Caco-2 (cell line): ENCODE results near the gene ALG12. TPM values are rescaled to one million over a fixed set of nuclear protein-coding genes. Genes with fewer than 3 reads are reported as not detected.

Source experiments
- BruUV-seq: library from RNA; stranded (reverse); fragments of 400-500 nt; replicated peaks from 2 replicates; lab custom pipeline; 2021; lab: Mats Ljungman, UMichigan
- CTCF ChIA-PET: fragments of 300-600 bp; sonication (Branson Sonifier 250); formaldehyde crosslinking; loops from one replicate; lab custom pipeline; 2022; ENCODE audit warnings: antibody characterized with exemption; lab: Charles Lee
- POLR2A ChIA-PET: fragments of 300-600 bp; sonication (Branson Sonifier 250); formaldehyde crosslinking; loops from one replicate; lab custom pipeline; 2022; ENCODE audit warnings: antibody characterized with exemption; lab: Charles Lee
- DNase-seq, 2 experiments: peaks; one replicate each; pipeline versions ENCODE4 v3.0.0 to v3.0.0-alpha.2; 2020 to 2022
- H3K27me3 ChIP-seq: replicated peaks from 2 replicates; pipeline ENCODE4 v1.6.0; 2011; ENCODE audit warnings: low read length; ENCODE audit not compliant: control insufficient read depth, insufficient read depth
- H3K36me3 ChIP-seq: 2 replicates; pipeline ENCODE4 v1.5.1; 2011; ENCODE audit warnings: low read length; ENCODE audit not compliant: control insufficient read depth, insufficient read depth
- H3K4me1 ChIP-seq: fragments of 250-450 bp; sonication (Bioruptor Pico); 2 replicates; pipeline ENCODE4 v1.5.1; 2020; ENCODE audit warnings: mild to moderate bottlenecking
- H3K4me3 ChIP-seq: 2 replicates; pipeline ENCODE4 v1.5.1; 2011; ENCODE audit warnings: low read depth, mild to moderate bottlenecking, control low read depth, low read length
- H3K9me3 ChIP-seq: fragments of 250-450 bp; sonication (Bioruptor Pico); 2 replicates; pipeline ENCODE4 v1.5.1; 2020; ENCODE audit warnings: mild to moderate bottlenecking, moderate library complexity
- H3K27ac Mint-ChIP-seq: one replicate; pipeline ENCODE4 v1.8.0; 2022; ENCODE audit warnings: mixed read lengths; ENCODE audit not compliant: unreplicated experiment
- H3K27me3 Mint-ChIP-seq: one replicate; pipeline ENCODE4 v1.8.0; 2022; ENCODE audit warnings: mixed read lengths; ENCODE audit not compliant: insufficient read depth, unreplicated experiment
- H3K36me3 Mint-ChIP-seq: one replicate; pipeline ENCODE4 v1.8.0; 2022; ENCODE audit warnings: mild to moderate bottlenecking, mixed read lengths; ENCODE audit not compliant: insufficient read depth, unreplicated experiment
- H3K4me1 Mint-ChIP-seq: one replicate; pipeline ENCODE4 v1.8.0; 2022; ENCODE audit warnings: low read depth, mixed read lengths; ENCODE audit not compliant: unreplicated experiment
- H3K4me3 Mint-ChIP-seq: one replicate; pipeline ENCODE4 v1.8.0; 2022; ENCODE audit warnings: mild to moderate bottlenecking, moderate library complexity, mixed read lengths; ENCODE audit not compliant: unreplicated experiment
- H3K9me3 Mint-ChIP-seq: one replicate; pipeline ENCODE4 v1.8.0; 2022; ENCODE audit warnings: mixed read lengths; ENCODE audit not compliant: unreplicated experiment
- intact Hi-C: fragments of 100-400 bp; cut with micrococcal nuclease; formaldehyde crosslinking; loops from one replicate; pipeline ENCODE4 v1.10.0; 2022; ENCODE audit not compliant: unreplicated experiment
- total RNA-seq: library from RNA; stranded (reverse); gene quantifications from 2 replicates; pipeline ENCODE4 v1.2.3, GENCODE V29; 2022
- TF ChIP-seq, protein P1 (sequence below), 2 experiments: fragments of 200-600 bp in 1 of 2; IDR thresholded peaks; 1 replicate in 1 of 2; 2 replicates in 1 of 2; pipeline versions ENCODE4 v1.5.1 to v1.8.0; 2011 to 2022; ENCODE audit warnings: antibody characterized with exemption in 1 of 2, control low read depth in 1 of 2, inconsistent platforms in 1 of 2, low read depth in 1 of 2, low read length in 1 of 2, mild to moderate bottlenecking in 1 of 2, moderate library complexity in 1 of 2; ENCODE audit not compliant: insufficient read depth in 1 of 2, severe bottlenecking in 1 of 2, unreplicated experiment in 1 of 2

Gene ALG12
- total RNA-seq, 1 experiment from 2014 or later: 35.7 TPM

DNA sequence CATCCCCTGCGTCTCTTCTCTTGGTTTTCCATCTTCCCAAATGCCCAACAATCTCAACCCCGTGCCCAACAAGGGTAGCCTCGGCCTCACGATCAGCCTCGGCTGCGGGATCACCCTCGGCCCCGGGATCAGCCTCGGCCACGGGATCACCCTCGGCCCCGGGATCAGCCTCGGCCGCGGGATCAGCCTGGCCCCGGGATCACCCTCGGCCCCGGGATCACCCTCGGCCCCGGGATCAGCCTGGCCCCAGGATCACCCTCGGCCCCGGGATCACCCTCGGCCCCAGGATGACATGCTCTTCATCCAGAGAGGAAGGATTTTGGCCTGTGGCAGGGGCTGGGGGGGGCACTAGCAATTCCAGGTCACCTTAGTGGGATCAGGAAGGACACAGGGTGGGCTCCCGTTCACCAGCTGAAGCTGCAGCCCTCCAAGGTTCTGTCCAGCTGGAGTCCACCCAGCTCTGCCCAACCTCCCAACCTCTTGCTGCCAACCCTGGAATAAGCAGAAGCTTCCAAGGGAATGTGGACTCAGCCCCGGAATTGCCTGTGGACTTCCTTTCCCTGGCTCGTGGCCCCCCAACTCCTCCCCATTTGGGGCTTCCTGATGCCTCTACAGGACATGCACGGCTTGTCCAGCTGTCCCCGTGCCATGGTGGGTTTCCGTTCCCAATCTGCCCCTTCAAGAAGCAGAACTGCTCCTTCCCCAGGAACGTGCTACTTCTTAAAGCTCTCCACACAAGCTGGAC, 6.2 kb downstream of the ALG12 start:
- H3K27me3 Mint-ChIP-seq: no peaks in the 10 kb centered on the region
- no peaks in the 10 kb centered on the region for H3K9me3 ChIP-seq
- H3K36me3 ChIP-seq: peaks cover 1% of the 10 kb centered on the region; the same call in 1 of the 2 replicates
- no TSS peak for BruUV-seq
- H3K4me1 ChIP-seq: peaks cover 2% of the 10 kb centered on the region; the same call in 1 of the 2 replicates
- no peaks in the 10 kb centered on the region for H3K4me1 Mint-ChIP-seq
- no peak for DNase-seq
- no peak overlapping the region for H3K4me3 ChIP-seq
- H3K27ac Mint-ChIP-seq: no peak overlapping the region
- TF ChIP-seq, protein P1, sequence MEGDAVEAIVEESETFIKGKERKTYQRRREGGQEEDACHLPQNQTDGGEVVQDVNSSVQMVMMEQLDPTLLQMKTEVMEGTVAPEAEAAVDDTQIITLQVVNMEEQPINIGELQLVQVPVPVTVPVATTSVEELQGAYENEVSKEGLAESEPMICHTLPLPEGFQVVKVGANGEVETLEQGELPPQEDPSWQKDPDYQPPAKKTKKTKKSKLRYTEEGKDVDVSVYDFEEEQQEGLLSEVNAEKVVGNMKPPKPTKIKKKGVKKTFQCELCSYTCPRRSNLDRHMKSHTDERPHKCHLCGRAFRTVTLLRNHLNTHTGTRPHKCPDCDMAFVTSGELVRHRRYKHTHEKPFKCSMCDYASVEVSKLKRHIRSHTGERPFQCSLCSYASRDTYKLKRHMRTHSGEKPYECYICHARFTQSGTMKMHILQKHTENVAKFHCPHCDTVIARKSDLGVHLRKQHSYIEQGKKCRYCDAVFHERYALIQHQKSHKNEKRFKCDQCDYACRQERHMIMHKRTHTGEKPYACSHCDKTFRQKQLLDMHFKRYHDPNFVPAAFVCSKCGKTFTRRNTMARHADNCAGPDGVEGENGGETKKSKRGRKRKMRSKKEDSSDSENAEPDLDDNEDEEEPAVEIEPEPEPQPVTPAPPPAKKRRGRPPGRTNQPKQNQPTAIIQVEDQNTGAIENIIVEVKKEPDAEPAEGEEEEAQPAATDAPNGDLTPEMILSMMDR (IDR thresholded peaks at IDR 0.05; ENCODE audit: insufficient read depth in 1 of 2, low read depth in 1 of 2, low read length in 1 of 2, severe bottlenecking in 1 of 2, unreplicated experiment in 1 of 2): no peak
- no peaks in the 10 kb centered on the region for H3K27me3 ChIP-seq
- no peak overlapping the region for H3K4me3 Mint-ChIP-seq
- ChIA-PET CTCF (no interaction called here), POLR2A (no interaction called here)
- intact Hi-C loops: no loop called here
- H3K36me3 Mint-ChIP-seq: peaks cover 27% of the 10 kb centered on the region
- no peaks in the 10 kb centered on the region for H3K9me3 Mint-ChIP-seq

DNA sequence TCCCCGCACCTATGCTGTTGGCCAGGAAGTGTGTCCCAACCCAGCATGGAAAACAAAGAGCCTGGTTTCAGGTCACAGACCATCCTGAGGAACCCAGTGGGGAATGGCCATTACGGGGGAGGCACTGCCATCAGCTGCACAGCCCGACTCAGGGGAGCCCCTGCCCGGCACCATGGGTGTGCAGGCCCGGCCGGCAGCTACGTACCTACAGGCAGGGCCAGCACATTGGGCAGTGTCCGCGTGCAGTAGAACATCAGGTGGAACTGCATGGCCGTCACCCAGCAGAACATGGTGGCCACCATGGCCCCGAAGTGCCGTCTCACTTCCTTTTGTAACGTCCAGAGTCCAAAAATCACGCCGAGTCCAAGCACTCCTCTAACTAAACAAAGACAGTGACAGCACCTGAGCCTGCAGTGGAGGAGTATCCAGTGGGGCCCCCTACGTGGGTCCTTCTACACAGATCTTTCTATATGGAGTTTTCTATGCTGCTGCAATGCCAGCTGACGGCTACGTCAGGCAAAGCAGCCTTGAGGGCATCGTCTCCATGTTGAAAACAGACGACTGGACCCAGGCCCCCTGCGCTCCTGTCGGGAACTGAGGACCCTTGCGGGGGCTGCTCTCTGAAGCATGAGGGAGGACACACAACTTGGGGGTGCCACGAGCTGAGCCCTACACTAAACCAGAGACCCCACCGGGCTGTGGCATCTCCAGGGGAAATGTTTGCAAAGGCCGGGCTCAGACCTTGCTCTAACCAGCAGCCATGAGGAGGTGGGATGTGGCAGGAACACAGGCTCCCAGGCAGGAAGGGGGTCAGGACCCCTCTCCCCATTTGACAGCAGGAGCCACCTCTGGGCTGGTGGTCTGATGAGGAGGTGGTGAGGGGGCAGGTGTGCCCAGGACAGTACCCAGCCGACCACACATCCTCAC, 7.7 kb downstream of the ALG12 start:
- intact Hi-C loops: no loop called here
- no peak overlapping the region for H3K4me3 ChIP-seq
- ChIA-PET POLR2A (no interaction called here), CTCF (interaction anchor here (0.9 kb wide), 1 partner anchor 120 kb away, joined by 3 read pairs; no protein-coding TSS in a partner anchor)
- H3K4me3 Mint-ChIP-seq: no peak overlapping the region
- peaks cover 30% of the 10 kb centered on the region for H3K36me3 Mint-ChIP-seq
- no peaks in the 10 kb centered on the region for H3K27me3 Mint-ChIP-seq
- TF ChIP-seq, protein P1 (IDR thresholded peaks at IDR 0.05; ENCODE audit: insufficient read depth in 1 of 2, low read depth in 1 of 2, low read length in 1 of 2, severe bottlenecking in 1 of 2, unreplicated experiment in 1 of 2): no peak
- H3K36me3 ChIP-seq: peaks cover 1% of the 10 kb centered on the region; the same call in 1 of the 2 replicates
- no peaks in the 10 kb centered on the region for H3K9me3 ChIP-seq
- no TSS peak for BruUV-seq
- H3K27me3 ChIP-seq: no peaks in the 10 kb centered on the region
- H3K27ac Mint-ChIP-seq: no peak overlapping the region
- no peak for DNase-seq
- no peaks in the 10 kb centered on the region for H3K4me1 ChIP-seq
- no peaks in the 10 kb centered on the region for H3K9me3 Mint-ChIP-seq
- H3K4me1 Mint-ChIP-seq: no peaks in the 10 kb centered on the region

DNA sequence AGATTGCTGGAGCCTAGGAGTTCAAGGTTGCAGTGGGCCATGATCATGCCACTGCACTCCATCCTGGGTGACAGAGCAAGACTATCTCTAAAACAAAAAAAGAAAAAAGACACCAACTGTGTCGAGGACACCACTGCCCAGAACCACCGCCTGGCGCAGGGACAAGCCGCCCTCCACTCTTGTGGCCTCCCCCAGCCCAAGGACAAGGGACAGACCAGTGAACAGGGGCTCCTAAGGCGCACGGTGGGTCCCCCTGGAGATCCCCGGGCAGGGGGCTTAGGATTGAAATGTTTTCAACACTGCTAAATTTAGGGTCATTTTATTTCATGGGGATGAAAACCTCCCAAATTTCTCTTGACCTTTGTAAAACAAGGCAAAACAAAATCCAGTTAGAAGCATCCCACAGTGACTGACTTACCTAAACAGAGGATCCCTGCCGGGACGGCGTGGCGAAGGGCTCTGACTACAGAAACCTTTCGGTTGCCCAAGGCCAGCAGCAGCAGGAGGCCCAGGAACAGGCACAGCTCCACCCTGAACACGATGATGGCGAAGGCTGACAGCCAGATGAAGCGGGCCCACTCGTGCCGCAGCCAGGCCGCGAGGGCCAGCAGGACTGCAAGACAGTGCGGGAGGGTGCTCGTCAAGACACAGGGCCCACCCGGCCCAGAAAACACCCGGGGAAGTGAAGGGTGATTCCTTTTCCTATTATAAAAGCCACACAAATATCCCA, 8.6 kb downstream of the ALG12 start:
- CTCF ChIA-PET: interaction anchor here (0.9 kb wide), 1 partner anchor 121 kb away, joined by 3 read pairs; no protein-coding TSS in a partner anchor
- Mint-ChIP-seq H3K27me3 (no peaks in the 10 kb centered on the region), H3K27ac (no peak overlapping the region), H3K4me3 (no peak overlapping the region), H3K4me1 (no peaks in the 10 kb centered on the region), H3K36me3 (peaks cover 37% of the 10 kb centered on the region), H3K9me3 (no peaks in the 10 kb centered on the region)
- intact Hi-C loops: no loop called here
- TF ChIP-seq, protein P1 (IDR thresholded peaks at IDR 0.05; ENCODE audit: insufficient read depth in 1 of 2, low read depth in 1 of 2, low read length in 1 of 2, severe bottlenecking in 1 of 2, unreplicated experiment in 1 of 2): no peak
- no TSS peak for BruUV-seq
- H3K36me3 ChIP-seq: peaks cover 1% of the 10 kb centered on the region; the same call in 1 of the 2 replicates
- H3K4me3 ChIP-seq: no peak overlapping the region
- H3K9me3 ChIP-seq: no peaks in the 10 kb centered on the region
- no peaks in the 10 kb centered on the region for H3K4me1 ChIP-seq
- POLR2A ChIA-PET: no interaction called here
- DNase-seq: no peak
- no peaks in the 10 kb centered on the region for H3K27me3 ChIP-seq
